Cardiac muscle cell (in vitro differentiated cells and primary cell): Measurements from ENCODE around the gene NME3. TPM values are rescaled to one million over a fixed set of nuclear protein-coding genes. Genes with fewer than 3 reads are reported as not detected.

Source experiments
- DNase-seq, 2 donors: peaks; one replicate each; pipeline versions ENCODE4 v3.0.0 to v3.0.0-alpha.2; 2010 to 2017; ENCODE audit warnings: low read depth in 1 of 2, low spot score in 1 of 2
- H3K27ac ChIP-seq: fragments of 200-600 bp; sonication (generic); 2 replicates; pipeline ENCODE4 v1.5.1; 2016
- H3K27me3 ChIP-seq: fragments of 200-600 bp; sonication (generic); 2 replicates; pipeline ENCODE4 v1.6.0; 2016; ENCODE audit warnings: control low read depth
- H3K36me3 ChIP-seq: fragments of 200-600 bp; sonication (generic); 2 replicates; pipeline ENCODE4 v1.5.1; 2016; ENCODE audit warnings: control low read depth
- H3K4me1 ChIP-seq: fragments of 200-600 bp; sonication (generic); 2 replicates; pipeline ENCODE4 v1.8.1; 2017; ENCODE audit warnings: low read depth, mild to moderate bottlenecking, mixed run types
- H3K4me3 ChIP-seq: fragments of 200-600 bp; sonication (generic); 2 replicates; pipeline ENCODE4 v1.5.1; 2016; ENCODE audit warnings: mild to moderate bottlenecking
- H3K9me3 ChIP-seq: fragments of 200-600 bp; sonication (generic); 2 replicates; pipeline ENCODE4 v1.5.1; 2017; ENCODE audit warnings: low read depth, mild to moderate bottlenecking, control low read depth
- polyA plus RNA-seq: library from polyadenylated mRNA; unstranded; fragments of >200 nt; fragmentation: Nextera tagmentation; extraction: Ambion mirVana; gene quantifications from 2 replicates; pipeline ENCODE4 v1.2.1, GENCODE V29; 2016
- total RNA-seq: library from RNA; depleted of rRNA; stranded (reverse); fragments of >200 nt; gene quantifications from 2 replicates; pipeline ENCODE4 v1.2.3, GENCODE V29; 2016
- TF ChIP-seq, protein P1 (sequence below): IDR thresholded peaks from 2 replicates; pipeline ENCODE4 v1.5.1; 2012; ENCODE audit warnings: low read depth, mild to moderate bottlenecking, low read length

NME3 gene
- total and polyA plus RNA-seq, 2 experiments from 2014 or later = 76.9 to 106 TPM

DNA sequence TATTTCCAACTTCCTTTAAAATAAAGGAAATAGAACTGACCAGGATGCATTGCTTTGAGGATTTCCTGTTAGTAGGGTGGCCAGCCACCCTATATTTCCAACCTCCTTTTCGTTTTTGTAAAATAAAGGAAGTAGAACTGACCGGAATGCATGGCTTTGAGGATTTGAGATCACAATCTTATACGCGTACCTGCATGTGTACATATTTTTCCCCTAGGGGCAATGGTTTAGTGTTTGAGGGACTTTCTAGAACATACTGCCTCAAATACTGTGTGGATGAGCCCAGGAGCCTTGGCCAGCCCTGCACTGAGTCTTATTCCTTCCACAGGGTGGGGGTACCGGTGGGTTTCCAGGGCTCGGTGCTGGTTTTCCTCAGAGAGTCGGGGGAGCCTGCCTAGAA, 39.7 kb downstream of the NME3 start:
- no peaks in the 10 kb centered on the region for H3K4me1 ChIP-seq
- no peaks in the 10 kb centered on the region for H3K27me3 ChIP-seq
- peaks cover 14% of the 10 kb centered on the region for H3K36me3 ChIP-seq
- TF ChIP-seq, protein P1, sequence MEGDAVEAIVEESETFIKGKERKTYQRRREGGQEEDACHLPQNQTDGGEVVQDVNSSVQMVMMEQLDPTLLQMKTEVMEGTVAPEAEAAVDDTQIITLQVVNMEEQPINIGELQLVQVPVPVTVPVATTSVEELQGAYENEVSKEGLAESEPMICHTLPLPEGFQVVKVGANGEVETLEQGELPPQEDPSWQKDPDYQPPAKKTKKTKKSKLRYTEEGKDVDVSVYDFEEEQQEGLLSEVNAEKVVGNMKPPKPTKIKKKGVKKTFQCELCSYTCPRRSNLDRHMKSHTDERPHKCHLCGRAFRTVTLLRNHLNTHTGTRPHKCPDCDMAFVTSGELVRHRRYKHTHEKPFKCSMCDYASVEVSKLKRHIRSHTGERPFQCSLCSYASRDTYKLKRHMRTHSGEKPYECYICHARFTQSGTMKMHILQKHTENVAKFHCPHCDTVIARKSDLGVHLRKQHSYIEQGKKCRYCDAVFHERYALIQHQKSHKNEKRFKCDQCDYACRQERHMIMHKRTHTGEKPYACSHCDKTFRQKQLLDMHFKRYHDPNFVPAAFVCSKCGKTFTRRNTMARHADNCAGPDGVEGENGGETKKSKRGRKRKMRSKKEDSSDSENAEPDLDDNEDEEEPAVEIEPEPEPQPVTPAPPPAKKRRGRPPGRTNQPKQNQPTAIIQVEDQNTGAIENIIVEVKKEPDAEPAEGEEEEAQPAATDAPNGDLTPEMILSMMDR = no peak
- no peak for DNase-seq
- no peak overlapping the region for H3K27ac ChIP-seq
- H3K4me3 ChIP-seq = no peak overlapping the region
- no peaks in the 10 kb centered on the region for H3K9me3 ChIP-seq

DNA sequence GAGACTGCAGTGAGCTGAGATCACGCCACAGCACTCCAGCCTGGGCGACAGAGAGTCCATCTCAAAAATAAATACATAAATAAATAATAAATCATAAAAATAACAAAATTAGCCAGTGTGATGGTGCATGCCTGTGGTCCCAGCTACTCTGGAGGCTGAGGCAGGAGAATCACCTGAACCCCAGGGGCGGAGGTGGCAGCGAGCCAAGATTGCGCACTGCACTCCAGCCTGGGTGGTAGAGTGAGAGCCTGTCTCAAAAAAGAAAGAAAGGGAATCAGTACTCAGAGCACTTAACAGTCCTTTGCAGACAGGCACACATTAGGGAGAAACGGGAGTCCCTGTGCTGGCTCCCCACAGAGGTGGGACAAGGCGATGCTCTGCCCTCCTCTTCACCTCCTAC, 40.3 kb downstream of the NME3 start:
- no peaks in the 10 kb centered on the region for H3K27me3 ChIP-seq
- peaks cover 17% of the 10 kb centered on the region for H3K36me3 ChIP-seq
- no peaks in the 10 kb centered on the region for H3K4me1 ChIP-seq
- H3K9me3 ChIP-seq = no peaks in the 10 kb centered on the region
- no peak overlapping the region for H3K27ac ChIP-seq
- TF ChIP-seq, protein P1 = no peak
- DNase-seq = no peak
- no peak overlapping the region for H3K4me3 ChIP-seq

DNA sequence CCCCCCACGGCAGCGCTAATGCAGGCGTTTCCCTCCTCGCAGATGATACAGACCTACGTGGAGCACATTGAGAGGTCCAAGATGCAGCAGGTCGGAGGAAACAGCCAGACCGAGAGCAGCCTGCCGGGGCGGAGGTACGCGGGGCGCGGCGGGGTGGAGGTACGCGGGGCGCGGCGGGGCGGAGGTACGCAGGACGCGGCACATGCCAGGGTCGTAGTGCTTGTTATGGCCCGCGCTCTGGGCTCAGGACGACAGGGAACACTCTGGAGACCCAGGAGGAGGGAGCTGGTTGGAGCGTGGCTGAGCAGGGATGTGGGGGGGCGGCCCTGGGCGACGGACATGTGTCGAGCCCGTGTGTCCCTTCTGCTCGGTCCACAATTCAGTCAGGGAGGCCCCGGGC, 41.9 kb downstream of the NME3 start:
- DNase-seq = no peak
- Histone ChIP-seq H3K27me3 (no peaks in the 10 kb centered on the region), H3K9me3 (no peaks in the 10 kb centered on the region), H3K4me1 (no peaks in the 10 kb centered on the region), H3K4me3 (no peak overlapping the region), H3K27ac (no peak overlapping the region), H3K36me3 (peaks cover 15% of the 10 kb centered on the region)
- TF ChIP-seq, protein P1 = no peak

DNA sequence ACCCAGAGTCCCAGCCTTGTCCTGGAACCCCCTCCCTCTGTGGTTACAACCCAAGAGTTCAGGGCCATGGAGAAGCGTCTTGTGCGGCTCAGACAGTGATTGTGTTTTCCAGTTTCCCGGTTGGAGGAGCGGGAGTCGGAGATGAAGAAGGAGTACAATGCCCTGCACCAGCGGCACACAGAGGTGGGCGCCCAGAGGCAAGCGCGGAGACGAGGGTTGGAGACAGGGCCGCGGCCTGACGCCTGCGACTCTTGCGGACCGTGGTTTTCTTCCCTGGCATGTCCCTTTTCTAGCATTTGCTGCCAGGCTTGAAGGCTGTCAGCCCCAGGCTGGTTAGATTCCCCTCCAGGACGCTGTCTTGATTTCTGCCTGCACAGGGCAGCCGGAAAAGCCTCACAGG, 42.3 kb downstream of the NME3 start:
- Histone ChIP-seq H3K27me3 (no peaks in the 10 kb centered on the region), H3K27ac (no peak overlapping the region), H3K4me1 (no peaks in the 10 kb centered on the region), H3K36me3 (peaks cover 13% of the 10 kb centered on the region), H3K9me3 (no peaks in the 10 kb centered on the region), H3K4me3 (no peak overlapping the region)
- DNase-seq = no peak
- TF ChIP-seq, protein P1 = no peak

DNA sequence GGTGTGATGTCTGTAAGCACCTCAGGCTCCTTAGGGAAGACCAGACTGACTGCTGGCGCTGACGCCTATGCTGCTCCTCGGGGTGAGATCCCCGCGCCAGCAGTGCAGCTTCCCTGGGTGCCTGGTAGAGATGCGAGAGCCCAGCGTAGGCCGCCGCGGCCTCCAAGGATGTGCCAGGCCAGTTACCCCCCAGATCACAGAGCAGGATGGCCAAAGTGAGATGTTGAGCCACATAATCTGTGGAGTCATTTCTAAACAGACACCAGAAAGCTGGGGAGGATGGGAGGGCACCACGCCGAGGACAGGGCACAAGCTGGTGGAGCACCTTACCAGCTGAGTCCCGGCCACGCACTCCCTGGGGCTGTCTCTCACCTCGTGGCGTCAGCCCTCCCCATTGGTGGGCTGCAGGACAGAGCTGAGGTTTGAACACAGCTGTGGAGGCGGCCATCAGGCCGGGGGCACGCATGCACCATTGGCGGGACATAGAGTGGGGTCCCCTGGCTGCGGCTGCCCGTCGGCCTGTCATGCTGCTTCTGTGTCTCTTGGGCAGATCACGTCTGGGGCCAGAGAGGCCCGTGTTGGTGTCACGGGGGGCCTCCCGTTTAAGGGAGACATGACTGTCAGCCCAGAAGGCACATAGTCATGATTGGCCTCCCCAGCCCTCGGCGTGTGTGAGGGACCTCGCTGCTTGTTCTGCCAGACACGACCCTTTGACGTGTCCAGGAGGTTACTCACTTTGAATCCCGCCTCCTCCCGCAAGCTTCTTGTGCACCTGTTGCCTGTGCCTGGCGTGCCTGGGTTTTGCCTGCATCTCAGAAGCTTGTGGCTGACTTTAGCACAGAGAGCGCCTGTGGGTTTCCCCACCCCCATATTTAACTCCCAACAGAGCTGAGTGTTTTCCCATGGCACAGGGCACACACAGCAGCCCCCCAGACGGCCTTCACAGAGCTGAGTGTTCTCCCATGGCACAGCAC, 43.4 kb downstream of the NME3 start:
- H3K27me3 ChIP-seq = no peaks in the 10 kb centered on the region
- TF ChIP-seq, protein P1 = no peak
- H3K36me3 ChIP-seq = peaks cover 10% of the 10 kb centered on the region

More for the DNA sequence above, 43.4 kb downstream of the NME3 start:
- H3K4me3 ChIP-seq = no peak overlapping the region
- no peak overlapping the region for H3K27ac ChIP-seq
- DNase-seq = no peak
- no peaks in the 10 kb centered on the region for H3K9me3 ChIP-seq
- H3K4me1 ChIP-seq = no peaks in the 10 kb centered on the region
